Measurements from ENCODE around the gene CSMD2.

- TF ChIP-seq CTCF (IDR thresholded peaks at IDR 0.05 in 4 of 5, conservative IDR thresholded peaks at IDR 0.05 in 1 of 5), result no peak
- TF ChIP-seq POLR2A (IDR thresholded peaks at IDR 0.05), result no peak
Measured at GRCh38 chr1:33792216-33792615, 372.8 kb downstream of the CSMD2 start.

All from gastrocnemius medialis (tissue), 4 donors.